ENCODE data around the gene TPBG. TPM values are rescaled to one million over a fixed set of nuclear protein-coding genes. Genes with fewer than 3 reads are reported as not detected.

TPBG gene
- polyA plus RNA-seq, 3 donors = 0.39 to 0.52 TPM; not detected in 1

GRCh38 chr6:82413868-82414267, 50.3 kb downstream of the TPBG start:
- no peaks in the 10 kb centered on the region for H3K9me3 ChIP-seq (replicated peaks in 1 of 2; ENCODE audit: control insufficient read depth in 1 of 2, insufficient read depth in 1 of 2, low read length in 2 of 2)
- H3K4me2 ChIP-seq (replicated peaks; ENCODE audit: extremely low read depth, low read length, poor library complexity, severe bottlenecking) = no peak overlapping the region
- H3K9ac ChIP-seq (ENCODE audit: insufficient read depth, low read length, poor library complexity, severe bottlenecking) = no peak overlapping the region
- DNase-seq = no peak
- H4K20me1 ChIP-seq (ENCODE audit: insufficient read depth, low read length) = no peaks in the 10 kb centered on the region
- TF ChIP-seq, protein P1, sequence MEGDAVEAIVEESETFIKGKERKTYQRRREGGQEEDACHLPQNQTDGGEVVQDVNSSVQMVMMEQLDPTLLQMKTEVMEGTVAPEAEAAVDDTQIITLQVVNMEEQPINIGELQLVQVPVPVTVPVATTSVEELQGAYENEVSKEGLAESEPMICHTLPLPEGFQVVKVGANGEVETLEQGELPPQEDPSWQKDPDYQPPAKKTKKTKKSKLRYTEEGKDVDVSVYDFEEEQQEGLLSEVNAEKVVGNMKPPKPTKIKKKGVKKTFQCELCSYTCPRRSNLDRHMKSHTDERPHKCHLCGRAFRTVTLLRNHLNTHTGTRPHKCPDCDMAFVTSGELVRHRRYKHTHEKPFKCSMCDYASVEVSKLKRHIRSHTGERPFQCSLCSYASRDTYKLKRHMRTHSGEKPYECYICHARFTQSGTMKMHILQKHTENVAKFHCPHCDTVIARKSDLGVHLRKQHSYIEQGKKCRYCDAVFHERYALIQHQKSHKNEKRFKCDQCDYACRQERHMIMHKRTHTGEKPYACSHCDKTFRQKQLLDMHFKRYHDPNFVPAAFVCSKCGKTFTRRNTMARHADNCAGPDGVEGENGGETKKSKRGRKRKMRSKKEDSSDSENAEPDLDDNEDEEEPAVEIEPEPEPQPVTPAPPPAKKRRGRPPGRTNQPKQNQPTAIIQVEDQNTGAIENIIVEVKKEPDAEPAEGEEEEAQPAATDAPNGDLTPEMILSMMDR (IDR thresholded peaks at IDR 0.05) = no peak
- peaks cover 0 to 5% (median 0%) of the 10 kb centered on the region in 3 donors for H3K27me3 Mint-ChIP-seq (ENCODE audit: low read depth in 3 of 3)
- intact Hi-C loops (cut with micrococcal nuclease) = no loop called here
- no peak overlapping the region for H3K27ac Mint-ChIP-seq
- H3K36me3 Mint-ChIP-seq = no peaks in the 10 kb centered on the region
- H3K79me2 ChIP-seq (ENCODE audit: insufficient read depth, low read length) = no peaks in the 10 kb centered on the region
- no peak overlapping the region for H3K4me3 Mint-ChIP-seq
- H2AFZ ChIP-seq (ENCODE audit: insufficient read depth, low read depth, low read length, poor library complexity, severe bottlenecking) = no peak overlapping the region
- H3K4me1 ChIP-seq (ENCODE audit: control insufficient read depth in 1 of 2, insufficient read depth in 2 of 2, low read length in 2 of 2) = no peaks in the 10 kb centered on the region
- H3K27ac ChIP-seq (ENCODE audit: low read depth in 1 of 2, low read length in 2 of 2) = no peak overlapping the region
- WGBS (ENCODE audit: insufficient coverage) = no CpG with 5 or more reads among the region's 2 CpGs
- H3K9me3 Mint-ChIP-seq = peaks cover 0 to 2% (median 0%) of the 10 kb centered on the region in 7 donors
- H3K27me3 ChIP-seq (ENCODE audit: control insufficient read depth in 2 of 2, insufficient read depth in 2 of 2, low read length in 2 of 2) = no peaks in the 10 kb centered on the region
- no peaks in the 10 kb centered on the region for H3K36me3 ChIP-seq (replicated peaks in 1 of 2; ENCODE audit: control insufficient read depth in 1 of 2, insufficient read depth in 2 of 2, low read length in 2 of 2)
- H3K4me1 Mint-ChIP-seq = no peaks in the 10 kb centered on the region
- no peak overlapping the region for H3K4me3 ChIP-seq (replicated peaks in 1 of 3; ENCODE audit: low read depth in 2 of 3, low read length in 3 of 3)

GRCh38 chr6:82415820-82416219, 52.2 kb downstream of the TPBG start:
- Mint-ChIP-seq H3K4me1 (no peaks in the 10 kb centered on the region), H3K27ac (no peak overlapping the region), H3K27me3 (ENCODE audit: low read depth in 3 of 3) (peaks cover 0 to 5% (median 0%) of the 10 kb centered on the region in 3 donors), H3K36me3 (no peaks in the 10 kb centered on the region), H3K9me3 (peaks cover 0 to 2% (median 0%) of the 10 kb centered on the region in 7 donors), H3K4me3 (no peak overlapping the region)
- Histone ChIP-seq H3K27ac (ENCODE audit: low read depth in 1 of 2, low read length in 2 of 2) (no peak overlapping the region), H4K20me1 (ENCODE audit: insufficient read depth, low read length) (no peaks in the 10 kb centered on the region), H3K9me3 (replicated peaks in 1 of 2; ENCODE audit: control insufficient read depth in 1 of 2, insufficient read depth in 1 of 2, low read length in 2 of 2) (no peaks in the 10 kb centered on the region), H3K4me3 (replicated peaks in 1 of 3; ENCODE audit: low read depth in 2 of 3, low read length in 3 of 3) (no peak overlapping the region), H3K79me2 (ENCODE audit: insufficient read depth, low read length) (no peaks in the 10 kb centered on the region), H3K9ac (ENCODE audit: insufficient read depth, low read length, poor library complexity, severe bottlenecking) (no peak overlapping the region), H3K36me3 (replicated peaks in 1 of 2; ENCODE audit: control insufficient read depth in 1 of 2, insufficient read depth in 2 of 2, low read length in 2 of 2) (no peaks in the 10 kb centered on the region), H3K4me1 (ENCODE audit: control insufficient read depth in 1 of 2, insufficient read depth in 2 of 2, low read length in 2 of 2) (no peaks in the 10 kb centered on the region), H3K27me3 (ENCODE audit: control insufficient read depth in 2 of 2, insufficient read depth in 2 of 2, low read length in 2 of 2) (no peaks in the 10 kb centered on the region), H3K4me2 (replicated peaks; ENCODE audit: extremely low read depth, low read length, poor library complexity, severe bottlenecking) (no peak overlapping the region), H2AFZ (ENCODE audit: insufficient read depth, low read depth, low read length, poor library complexity, severe bottlenecking) (no peak overlapping the region)
- intact Hi-C loops (cut with micrococcal nuclease) = no loop called here
- WGBS (ENCODE audit: insufficient coverage) = no CpG with 5 or more reads among the region's 1 CpG
- TF ChIP-seq, protein P1 (IDR thresholded peaks at IDR 0.05) = no peak
- DNase-seq = no peak

All from CD14-positive monocyte (primary cell).